ENCODE data around the gene PRKAG2. TPM values are rescaled to one million over a fixed set of nuclear protein-coding genes. Genes with fewer than 3 reads are reported as not detected.

PRKAG2 gene
- total RNA-seq, 1 donor from 2014 or later: 130 TPM

DNA sequence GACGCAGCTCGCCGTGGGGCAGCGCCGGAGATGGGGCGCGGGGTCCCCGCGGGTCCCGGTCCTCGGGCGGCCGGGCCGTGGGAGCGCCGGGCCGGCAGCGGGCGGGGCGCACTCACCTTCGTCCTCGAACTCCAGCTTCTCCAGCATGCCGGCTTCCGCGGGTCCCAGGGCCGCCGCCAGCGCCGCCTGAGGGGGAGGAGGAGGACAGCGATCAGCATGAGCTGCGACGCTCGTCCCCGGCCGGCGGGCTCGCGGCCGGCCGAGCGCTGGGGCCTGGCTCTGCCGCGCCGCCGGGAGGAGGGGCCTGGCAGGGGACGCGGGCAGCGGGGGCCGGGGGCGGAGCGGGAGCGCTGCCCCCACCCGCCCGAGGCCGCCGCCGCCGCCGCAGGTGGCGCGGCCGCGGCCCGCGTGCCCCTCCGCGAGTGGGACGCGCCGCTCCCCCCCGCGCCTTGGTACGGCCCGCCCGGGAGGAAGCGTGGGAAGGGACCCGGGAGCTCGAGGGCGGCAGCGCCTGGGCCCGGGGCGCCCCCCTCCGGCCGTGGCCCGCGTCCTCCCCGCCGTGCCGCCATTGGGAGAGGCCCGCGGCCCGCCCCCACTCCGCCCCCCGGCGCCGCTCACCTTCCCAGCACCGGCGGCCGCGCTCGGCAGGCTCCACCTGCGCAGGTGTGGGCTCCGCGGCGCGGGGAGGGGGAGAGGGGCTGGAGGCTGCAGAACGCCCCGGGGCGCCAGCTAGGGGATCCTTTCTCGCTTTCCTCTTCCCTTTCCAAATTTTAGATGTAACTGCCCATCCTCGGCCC lies 244.8 kb downstream of the PRKAG2 start:
- H3K9me3 ChIP-seq (replicated peaks): peaks cover 4% of the 10 kb centered on the region
- TF ChIP-seq, protein P1, sequence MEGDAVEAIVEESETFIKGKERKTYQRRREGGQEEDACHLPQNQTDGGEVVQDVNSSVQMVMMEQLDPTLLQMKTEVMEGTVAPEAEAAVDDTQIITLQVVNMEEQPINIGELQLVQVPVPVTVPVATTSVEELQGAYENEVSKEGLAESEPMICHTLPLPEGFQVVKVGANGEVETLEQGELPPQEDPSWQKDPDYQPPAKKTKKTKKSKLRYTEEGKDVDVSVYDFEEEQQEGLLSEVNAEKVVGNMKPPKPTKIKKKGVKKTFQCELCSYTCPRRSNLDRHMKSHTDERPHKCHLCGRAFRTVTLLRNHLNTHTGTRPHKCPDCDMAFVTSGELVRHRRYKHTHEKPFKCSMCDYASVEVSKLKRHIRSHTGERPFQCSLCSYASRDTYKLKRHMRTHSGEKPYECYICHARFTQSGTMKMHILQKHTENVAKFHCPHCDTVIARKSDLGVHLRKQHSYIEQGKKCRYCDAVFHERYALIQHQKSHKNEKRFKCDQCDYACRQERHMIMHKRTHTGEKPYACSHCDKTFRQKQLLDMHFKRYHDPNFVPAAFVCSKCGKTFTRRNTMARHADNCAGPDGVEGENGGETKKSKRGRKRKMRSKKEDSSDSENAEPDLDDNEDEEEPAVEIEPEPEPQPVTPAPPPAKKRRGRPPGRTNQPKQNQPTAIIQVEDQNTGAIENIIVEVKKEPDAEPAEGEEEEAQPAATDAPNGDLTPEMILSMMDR (IDR thresholded peaks at IDR 0.05; ENCODE audit: borderline replicate concordance): peak; percentile 44
- intact Hi-C loops (cut with micrococcal nuclease): no loop called here
- H3K4me3 ChIP-seq: peak overlapping the region; percentile 78
- DNase-seq: peak; percentile 84
- H3K36me3 ChIP-seq: no peaks in the 10 kb centered on the region
- H3K27me3 ChIP-seq (ENCODE audit: low read depth): no peaks in the 10 kb centered on the region
- peaks cover 57% of the 10 kb centered on the region for H3K4me1 ChIP-seq
- peak overlapping the region; percentile 96 for H3K27ac ChIP-seq (replicated peaks)

DNA sequence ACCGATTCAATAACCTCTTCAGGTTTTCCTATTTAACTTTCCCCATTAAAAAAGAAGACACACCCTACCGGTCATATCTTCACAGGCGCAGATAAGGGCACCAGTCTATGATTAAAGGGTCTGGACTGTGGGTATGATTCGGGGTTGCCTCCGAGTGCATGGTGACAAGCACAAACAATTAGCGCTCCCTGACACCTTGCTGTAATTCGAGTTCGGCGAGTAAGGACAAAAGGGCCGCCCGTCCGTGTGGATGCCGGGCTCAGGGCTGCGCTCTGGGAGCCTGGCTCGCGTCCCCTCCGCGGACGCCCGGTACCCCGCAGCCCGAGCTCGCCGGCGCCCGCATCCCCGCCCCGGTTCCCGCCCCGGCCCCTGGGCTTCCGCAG lies 245.4 kb downstream of the PRKAG2 start:
- H3K27me3 ChIP-seq (ENCODE audit: low read depth): no peaks in the 10 kb centered on the region
- peaks cover 61% of the 10 kb centered on the region for H3K4me1 ChIP-seq

DNA sequence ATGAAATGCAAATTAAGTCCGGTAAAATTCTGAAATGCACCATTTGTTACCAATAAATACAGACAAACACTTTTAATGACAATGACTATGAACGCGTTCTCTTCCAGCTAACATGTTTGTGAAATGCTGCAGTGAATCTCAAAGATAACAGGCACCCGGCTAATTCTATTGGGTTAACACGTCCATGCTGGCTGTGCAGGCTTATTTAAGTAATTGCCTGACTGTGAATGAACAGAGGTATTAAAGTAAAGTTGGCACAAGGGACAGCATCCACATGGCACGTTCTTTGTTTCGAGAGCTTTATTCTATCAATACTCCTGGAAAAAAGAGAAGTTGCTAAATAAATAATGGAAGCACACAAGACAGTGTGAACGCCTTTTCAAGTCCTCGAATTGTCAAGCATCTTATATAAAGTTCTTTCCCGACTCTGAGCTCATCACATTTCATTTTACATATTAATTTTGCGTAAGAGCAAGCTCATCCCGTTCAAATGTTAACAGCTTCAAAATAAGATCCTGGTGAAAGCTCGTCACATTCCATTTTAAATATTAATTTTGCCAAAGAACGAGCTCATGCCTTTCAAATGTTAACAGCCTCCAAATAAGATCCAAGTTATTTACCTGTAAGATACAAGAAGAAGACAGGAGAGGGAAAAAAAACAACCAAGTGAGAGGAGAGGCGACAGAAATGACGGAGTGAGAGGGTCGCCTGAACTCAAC lies 245.9 kb downstream of the PRKAG2 start:
- Histone ChIP-seq H3K27ac (replicated peaks) (peak overlapping the region; percentile 96), H3K4me3 (peak overlapping the region; percentile 78), H3K36me3 (no peaks in the 10 kb centered on the region), H3K27me3 (ENCODE audit: low read depth) (no peaks in the 10 kb centered on the region), H3K4me1 (peaks cover 66% of the 10 kb centered on the region), H3K9me3 (replicated peaks) (peaks cover 4% of the 10 kb centered on the region)
- intact Hi-C loops (cut with micrococcal nuclease): no loop called here
- no peak for DNase-seq
- TF ChIP-seq, protein P1 (IDR thresholded peaks at IDR 0.05; ENCODE audit: borderline replicate concordance): no peak

More for the DNA sequence above, 245.4 kb downstream of the PRKAG2 start:
- H3K27ac ChIP-seq (replicated peaks): peak overlapping the region; percentile 96
- intact Hi-C loops (cut with micrococcal nuclease): no loop called here
- H3K36me3 ChIP-seq: no peaks in the 10 kb centered on the region
- no peak for DNase-seq
- TF ChIP-seq, protein P1 (IDR thresholded peaks at IDR 0.05; ENCODE audit: borderline replicate concordance): no peak
- peak overlapping the region; percentile 78 for H3K4me3 ChIP-seq
- peaks cover 4% of the 10 kb centered on the region for H3K9me3 ChIP-seq (replicated peaks)

DNA sequence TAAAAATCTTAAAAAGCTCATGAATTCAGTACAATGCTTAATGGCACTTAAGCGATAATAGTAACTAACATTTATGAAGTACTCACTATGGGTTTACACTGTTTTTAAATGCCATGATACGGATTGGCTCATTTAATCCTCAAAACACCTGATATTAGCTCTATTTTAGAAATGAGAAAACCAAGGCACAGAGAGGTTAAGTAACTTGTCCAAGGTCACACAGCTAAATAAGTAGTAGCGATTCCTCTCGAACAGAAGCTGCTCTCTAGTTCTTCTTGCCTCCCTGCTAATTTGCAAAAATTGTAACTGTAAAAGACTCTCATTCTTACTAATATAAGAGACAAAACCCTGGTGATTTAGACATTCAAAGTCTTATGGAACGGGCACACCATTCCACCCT lies 246.6 kb downstream of the PRKAG2 start:
- no peak for DNase-seq
- Histone ChIP-seq H3K4me3 (peak overlapping the region; percentile 78), H3K9me3 (replicated peaks) (peaks cover 4% of the 10 kb centered on the region), H3K27ac (replicated peaks) (peak overlapping the region; percentile 96), H3K27me3 (ENCODE audit: low read depth) (no peaks in the 10 kb centered on the region), H3K36me3 (peaks cover 3% of the 10 kb centered on the region), H3K4me1 (peaks cover 73% of the 10 kb centered on the region)
- TF ChIP-seq, protein P1 (IDR thresholded peaks at IDR 0.05; ENCODE audit: borderline replicate concordance): no peak
- intact Hi-C loops (cut with micrococcal nuclease): no loop called here

DNA sequence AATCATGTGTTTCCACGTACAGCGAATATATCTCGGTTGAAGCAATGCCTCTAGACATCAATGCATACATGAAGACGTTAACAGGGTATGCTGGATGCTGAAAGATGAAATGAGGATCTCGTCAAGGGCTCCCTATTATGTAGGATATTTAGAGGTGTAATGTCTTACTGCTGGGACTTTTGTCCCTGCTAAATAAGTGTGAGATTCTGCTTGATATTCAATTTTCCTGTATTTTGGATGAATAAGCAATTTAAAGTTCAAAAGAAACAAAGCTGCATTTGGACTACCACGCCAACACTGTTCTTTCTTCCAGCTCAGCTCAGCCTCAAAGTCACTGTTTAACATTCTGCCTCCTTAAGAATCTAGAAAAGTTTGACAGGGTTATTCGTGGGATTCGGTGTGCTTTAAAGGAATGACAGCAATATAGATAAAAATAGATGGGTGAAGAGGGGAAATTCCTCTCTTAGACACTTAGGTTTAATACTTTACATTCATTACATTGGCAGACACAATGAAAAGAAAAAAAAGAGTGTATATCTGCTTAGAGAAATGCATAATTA lies 247.1 kb downstream of the PRKAG2 start:
- H3K27me3 ChIP-seq (ENCODE audit: low read depth): no peaks in the 10 kb centered on the region
- H3K9me3 ChIP-seq (replicated peaks): peaks cover 4% of the 10 kb centered on the region
- TF ChIP-seq, protein P1 (IDR thresholded peaks at IDR 0.05; ENCODE audit: borderline replicate concordance): no peak
- peak overlapping the region; percentile 55 for H3K27ac ChIP-seq (replicated peaks)
- H3K4me1 ChIP-seq: peaks cover 78% of the 10 kb centered on the region
- H3K4me3 ChIP-seq: peak overlapping the region; percentile 78
- H3K36me3 ChIP-seq: peaks cover 8% of the 10 kb centered on the region
- no peak for DNase-seq
- intact Hi-C loops (cut with micrococcal nuclease): no loop called here
